ENCODE measurements around the gene BORCS5. TPM values are rescaled to one million over a fixed set of nuclear protein-coding genes. Genes with fewer than 3 reads are reported as not detected.

The BORCS5 gene
- total and polyA plus RNA-seq, 2 of the 8 experiments (the other 6 are each of a cell fraction or from before 2014, with no cell fraction given) = 8.3 to 17.4 TPM

GRCh38 chr12:12510551-12510950 is 153.7 kb downstream of the BORCS5 start:
- peaks cover 0 to 15% (median 2%) of the 10 kb centered on the region in 4 experiments; a peak in 2 of 7 replicates for H3K4me1 ChIP-seq (replicated peaks in 1 of 4; ENCODE audit: control insufficient read depth in 3 of 4, insufficient read depth in 4 of 4, low read length in 3 of 4)
- no peaks in the 10 kb centered on the region for H3K23me2 ChIP-seq (ENCODE audit: low read depth, low read length)
- H2BK12ac ChIP-seq (ENCODE audit: low read depth, low read length) = no peak overlapping the region
- H4K5ac ChIP-seq (ENCODE audit: insufficient read length, low read depth, low read length) = no peak overlapping the region
- H3K27me3 ChIP-seq (replicated peaks in 1 of 4; ENCODE audit: control insufficient read depth in 3 of 4, extremely low read depth in 1 of 4, insufficient read depth in 3 of 4, low read length in 3 of 4) = no peaks in the 10 kb centered on the region
- H4K91ac ChIP-seq (replicated peaks; ENCODE audit: insufficient read length, low read length) = no peak overlapping the region
- H3K79me1 ChIP-seq (ENCODE audit: low read depth, low read length) = no peaks in the 10 kb centered on the region; the same call in 1 of the 2 replicates
- H2BK120ac ChIP-seq (replicated peaks; ENCODE audit: low read depth, low read length) = no peak overlapping the region
- 100% methylated on average over 2 of the region's 2 CpGs; no CpG with 5 or more reads in 1 of the 2 experiments for WGBS, 2 experiments (ENCODE audit: extremely low coverage in 1 of 2, insufficient coverage in 1 of 2, insufficient read length in 1 of 2, insufficient replicate concordance in 2 of 2, low coverage in 1 of 2, low lambda C conversion rate in 2 of 2, missing lambda C conversion rate in 1 of 2)
- no peaks in the 10 kb centered on the region for H3K9me3 ChIP-seq (ENCODE audit: insufficient read depth in 2 of 2, low read depth in 1 of 2, low read length in 1 of 2)
- H3K4ac ChIP-seq (replicated peaks; ENCODE audit: insufficient read length, low read depth, low read length) = no peak overlapping the region
- H2BK20ac ChIP-seq (ENCODE audit: low read length) = no peak overlapping the region
- H3K14ac ChIP-seq (ENCODE audit: insufficient read length) = no peak overlapping the region
- no peak overlapping the region for H3K56ac ChIP-seq (replicated peaks; ENCODE audit: insufficient read length, low read depth, low read length)
- H3K4me3 ChIP-seq (ENCODE audit: extremely low read depth in 1 of 4, insufficient read depth in 2 of 4, low read depth in 3 of 4, low read length in 4 of 4) = no peak overlapping the region
- no peak overlapping the region; the same call in 1 of the 2 replicates for H4K8ac ChIP-seq (ENCODE audit: extremely low read depth, insufficient read depth, low read length)
- ChIA-PET CTCF (ENCODE audit: partially characterized antibody) (interaction anchor here (0.8 to 2.0 kb wide), 4 partner anchors 9 to 145 kb away, joined by 3 to 5 read pairs (median 4); no protein-coding TSS in a partner anchor), POLR2A (ENCODE audit: partially characterized antibody) (interaction anchor here (0.8 to 2.4 kb wide), 2 partner anchors 11 to 75 kb away, joined by 3 to 16 read pairs; no protein-coding TSS in a partner anchor)
- DNase-seq (ENCODE audit: low read depth in 1 of 2, low spot score in 2 of 2) (no peak), FAIRE-seq (no peak)
- no peak overlapping the region for H3K27ac ChIP-seq (ENCODE audit: low read depth, low read length)
- no peak overlapping the region for H2BK15ac ChIP-seq (ENCODE audit: low read length)
- no peak overlapping the region for H3K4me2 ChIP-seq (ENCODE audit: insufficient read depth in 1 of 2, low read depth in 2 of 2, low read length in 2 of 2)
- no peak overlapping the region for H2BK5ac ChIP-seq (ENCODE audit: low read depth, low read length)
- TF ChIP-seq SRF (IDR thresholded peaks at IDR 0.05; ENCODE audit: low read depth, low read length) = no peak
- TF ChIP-seq KDM5A (IDR thresholded peaks at IDR 0.05; ENCODE audit: low read length) = no peak
- TF ChIP-seq JUN (IDR thresholded peaks at IDR 0.05; ENCODE audit: low read depth, low read length) = no peak
- TF ChIP-seq GTF2F1 (IDR thresholded peaks at IDR 0.05; ENCODE audit: borderline replicate concordance, low read depth, low read length) = no peak
- TF ChIP-seq RXRA (IDR thresholded peaks at IDR 0.05; ENCODE audit: insufficient read depth, low read depth, low read length) = no peak
- TF ChIP-seq CBX5 (IDR thresholded peaks at IDR 0.05; ENCODE audit: low read depth, low read length) = no peak
- no peak for TF ChIP-seq HDAC6 (IDR thresholded peaks at IDR 0.05; ENCODE audit: low read depth, low read length)
- H2AFZ ChIP-seq (ENCODE audit: low read length) = no peak overlapping the region
- H3K36me3 ChIP-seq (ENCODE audit: control insufficient read depth in 2 of 4, insufficient read depth in 4 of 4, low read length in 3 of 4) = peaks cover 0 to 8% (median 0%) of the 10 kb centered on the region in 4 experiments; a peak in 2 of 8 replicates
- H3K18ac ChIP-seq (ENCODE audit: extremely low read depth, low read length) = no peak overlapping the region
- H3K79me2 ChIP-seq (ENCODE audit: control insufficient read depth in 1 of 2, insufficient read depth in 2 of 2, low read length in 2 of 2) = peaks cover 0 to 84% of the 10 kb centered on the region in 2 experiments; a peak in 3 of 4 replicates
- H3K9ac ChIP-seq (replicated peaks in 1 of 4; ENCODE audit: extremely low read depth in 1 of 4, low read depth in 3 of 4, low read length in 3 of 4) = no peak overlapping the region
- H3K23ac ChIP-seq (ENCODE audit: insufficient read length) = no peak overlapping the region
- H4K20me1 ChIP-seq (replicated peaks in 1 of 2; ENCODE audit: control insufficient read depth in 1 of 2, insufficient read depth in 2 of 2, low read length in 2 of 2) = peaks cover 5 to 6% of the 10 kb centered on the region in 2 experiments
- H2AK5ac ChIP-seq (ENCODE audit: low read depth, low read length) = no peak overlapping the region
